H1 (cell line): Measurements from ENCODE around the gene TMEM135. TPM values are rescaled to one million over a fixed set of nuclear protein-coding genes. Genes with fewer than 3 reads are reported as not detected.

Experiments used
- ASH2L ChIP-seq: fragments of 200-600, 300-600 bp; sonication (generic); IDR thresholded peaks from one replicate; pipeline ENCODE4 v1.7.1; 2017; ENCODE audit warnings: low read length
- BACH1 ChIP-seq: IDR thresholded peaks from 2 replicates; pipeline ENCODE4 v1.6.1; 2012; ENCODE audit warnings: low read length, improper control_type of control experiment
- BRCA1 ChIP-seq: IDR thresholded peaks from 2 replicates; pipeline ENCODE4 v1.6.1; 2012; ENCODE audit warnings: low read depth, low read length, improper control_type of control experiment
- CHD7 ChIP-seq: fragments of 300-600 bp; sonication (generic); IDR thresholded peaks from 2 replicates; pipeline ENCODE4 v1.7.1; 2012; ENCODE audit warnings: low read length, moderate library complexity, mild to moderate bottlenecking, inconsistent platforms; ENCODE audit not compliant: insufficient replicate concordance
- HDAC6 ChIP-seq: IDR thresholded peaks from one replicate; pipeline ENCODE4 v1.7.1; 2012; ENCODE audit warnings: low read depth, mild to moderate bottlenecking, inconsistent platforms, low read length, moderate library complexity
- KDM1A ChIP-seq: fragments of 200-600, 300-600 bp; sonication (generic); IDR thresholded peaks from 2 replicates; pipeline ENCODE4 v1.7.1; 2016; ENCODE audit warnings: mild to moderate bottlenecking, low read length, borderline replicate concordance
- KDM4A ChIP-seq: IDR thresholded peaks from one replicate; pipeline ENCODE4 v1.7.1; 2012; ENCODE audit warnings: low read depth, mild to moderate bottlenecking, moderate library complexity, low read length, inconsistent platforms; ENCODE audit not compliant: severe bottlenecking
- POLR2A ChIP-seq, 2 experiments: IDR thresholded peaks; 1 replicate in 1 of 2; 2 replicates in 1 of 2; pipeline ENCODE4 v1.6.1; 2011; ENCODE audit warnings: low read depth in 2 of 2, low read length in 2 of 2, mild to moderate bottlenecking in 2 of 2; ENCODE audit errors: control extremely low read depth in 1 of 2
- SP1 ChIP-seq: IDR thresholded peaks from 2 replicates; pipeline ENCODE4 v1.6.1; 2011; ENCODE audit warnings: low read depth, low read length
- SP4 ChIP-seq: IDR thresholded peaks from 2 replicates; pipeline ENCODE4 v1.6.1; 2012; ENCODE audit warnings: low read length, inconsistent platforms
- TCF12 ChIP-seq: IDR thresholded peaks from 2 replicates; pipeline ENCODE4 v1.6.1; 2011; ENCODE audit warnings: low read depth, mild to moderate bottlenecking, low read length
- ZNF274 ChIP-seq: IDR thresholded peaks from 2 replicates; pipeline ENCODE4 v1.7.0; 2012; ENCODE audit warnings: low read length, borderline replicate concordance; ENCODE audit errors: extremely low read depth
- polyA plus RNA-seq, 7 experiments: library from polyadenylated mRNA; depleted of rRNA in 3 of 7; stranded (reverse) in 5 of 7; unstranded in 2 of 7; fragments of >200 nt in 5 of 7; fragments of 200-250 nt in 2 of 7; gene quantifications; 1 replicate in 5 of 7; 2 replicates in 1 of 7; 4 replicates in 1 of 7; pipeline versions ENCODE4 v1.2.1 to v1.2.3, GENCODE V29; 2011 to 2013; ENCODE audit warnings: missing spikeins in 2 of 7, mixed read lengths in 2 of 7
- total RNA-seq: library from RNA; stranded (reverse); fragmentation: NEBNext Ultra II Directional; extraction: Animal tissue kit (Norgen Biotek cat#: 25700); gene quantifications from 2 replicates; pipeline ENCODE4 v1.2.1, GENCODE V29; 2021

The TMEM135 gene
- total and polyA plus RNA-seq, 2 of the 8 experiments (the other 6 are each of a cell fraction or from before 2014, with no cell fraction given): 9.3 to 31.3 TPM

GRCh38 chr11:87043894-87044293, 6.2 kb downstream of the TMEM135 start (continued):
- TF ChIP-seq CHD7 (no peak), KDM4A (no peak), SP1 (no peak), HDAC6 (no peak), SP4 (no peak), KDM1A (no peak), ASH2L (no peak), POLR2A (IDR thresholded peaks at IDR 0.05; ENCODE audit: control extremely low read depth in 1 of 2, low read depth in 2 of 2, low read length in 2 of 2) (no peak), ZNF274 (no peak), TCF12 (no peak), BRCA1 (no peak), BACH1 (no peak)
